GM19193 (cell line): Measurements from ENCODE around the gene PLS1.

Experiments used
- POLR2A ChIP-seq: IDR thresholded peaks from 4 replicates; pipeline ENCODE4 v1.6.1; 2011; ENCODE audit not compliant: insufficient read depth, insufficient read length; ENCODE audit errors: extremely low read depth

Gene PLS1

GRCh38 chr3:142694225-142694624, 98.0 kb downstream of the PLS1 start:
- TF ChIP-seq POLR2A: no peak

- TF ChIP-seq POLR2A: no peak
These were observed 109.0 kb downstream of the PLS1 start for GRCh38 chr3:142705198-142705597.

- no peak for TF ChIP-seq POLR2A
These were observed 110.3 kb downstream of the PLS1 start for GRCh38 chr3:142706321-142707127.

GRCh38 chr3:142709207-142709606, 113.0 kb downstream of the PLS1 start:
- TF ChIP-seq POLR2A: no peak

GRCh38 chr3:142716102-142716501, 119.9 kb downstream of the PLS1 start:
- no peak for TF ChIP-seq POLR2A

GRCh38 chr3:142723665-142723967, 127.4 kb downstream of the PLS1 start:
- TF ChIP-seq POLR2A: no peak

- peak; percentile 42 for TF ChIP-seq POLR2A
These were observed 127.9 kb downstream of the PLS1 start, which contains the start of gene TRPC1 for GRCh38 chr3:142723968-142724681. TSS of gene TRPC1 (plus strand) at chr3:142724034. CDS start at chr3:142724560, 526 bp downstream.

- no peak for TF ChIP-seq POLR2A
These were observed 128.6 kb downstream of the PLS1 start for GRCh38 chr3:142724682-142725356.

GRCh38 chr3:142725357-142725739, 129.2 kb downstream of the PLS1 start:
- no peak for TF ChIP-seq POLR2A

- TF ChIP-seq POLR2A: no peak
These were observed 129.8 kb downstream of the PLS1 start for GRCh38 chr3:142726017-142726416.

- no peak for TF ChIP-seq POLR2A
These were observed 135.9 kb downstream of the PLS1 start for GRCh38 chr3:142732066-142732465.

GRCh38 chr3:142734834-142735233, 138.6 kb downstream of the PLS1 start:
- no peak for TF ChIP-seq POLR2A

- no peak for TF ChIP-seq POLR2A
These were observed 139.3 kb downstream of the PLS1 start for GRCh38 chr3:142735462-142735861.

- no peak for TF ChIP-seq POLR2A
These were observed 142.2 kb downstream of the PLS1 start for GRCh38 chr3:142738396-142738795.

GRCh38 chr3:142746646-142747045, 150.5 kb downstream of the PLS1 start:
- no peak for TF ChIP-seq POLR2A
